ENCODE data around the gene CFDP1. TPM values are rescaled to one million over a fixed set of nuclear protein-coding genes. Genes with fewer than 3 reads are reported as not detected.
A peak's percentile ranks its signal among the peaks of the same experiment; 100 is the strongest.
"Not testable (repeated sequence)": the region's sequence is repeated elsewhere in the genome, so short reads cannot be mapped to it uniquely, and the experiment has no call there.

The CFDP1 gene
- total RNA-seq, 2 experiments from 2014 or later: 44.0 to 48.2 TPM

GRCh38 chr16:75272097-75272551 lies 161.2 kb downstream of the CFDP1 start:
- Mint-ChIP-seq H3K9me3 (ENCODE audit: low read depth) (no peaks in the 10 kb centered on the region), H3K4me1 (peaks cover 2% of the 10 kb centered on the region), H3K27ac (no peak overlapping the region), H3K27me3 (peaks cover 2% of the 10 kb centered on the region), H3K36me3 (ENCODE audit: low read depth) (no peaks in the 10 kb centered on the region), H3K4me3 (no peak overlapping the region)
- POLR2A ChIA-PET: no interaction called here
- DNase-seq: no peak
- CTCF ChIA-PET: no interaction called here
- ATAC-seq: no peak
- intact Hi-C loops (cut with DNase I, micrococcal nuclease): no loop called here

GRCh38 chr16:75271441-75272096 lies 161.7 kb downstream of the CFDP1 start:
- H3K27me3 Mint-ChIP-seq: peaks cover 3% of the 10 kb centered on the region
- intact Hi-C loops (cut with DNase I, micrococcal nuclease): no loop called here

GRCh38 chr16:75269358-75269757 lies 163.9 kb downstream of the CFDP1 start:
- POLR2A ChIA-PET; H3K4me1 Mint-ChIP-seq; H3K36me3 Mint-ChIP-seq (ENCODE audit: low read depth); ATAC-seq; H3K27ac Mint-ChIP-seq; DNase-seq; intact Hi-C loops (cut with DNase I, micrococcal nuclease); H3K9me3 Mint-ChIP-seq (ENCODE audit: low read depth); H3K4me3 Mint-ChIP-seq; H3K27me3 Mint-ChIP-seq; CTCF ChIA-PET: not testable (repeated sequence)

More at GRCh38 chr16:75271441-75272096, 161.7 kb downstream of the CFDP1 start:
- Mint-ChIP-seq H3K4me1 (peaks cover 2% of the 10 kb centered on the region), H3K9me3 (ENCODE audit: low read depth) (no peaks in the 10 kb centered on the region), H3K27ac (no peak overlapping the region), H3K36me3 (ENCODE audit: low read depth) (no peaks in the 10 kb centered on the region), H3K4me3 (no peak overlapping the region)
- ATAC-seq (no peak), DNase-seq (no peak)
- ChIA-PET CTCF (interaction anchor here (0.5 kb wide), 1 partner anchor 39 kb away, joined by 3 read pairs; no protein-coding TSS in a partner anchor), POLR2A (no interaction called here)

- Mint-ChIP-seq H3K4me3 (no peak overlapping the region), H3K4me1 (peaks cover 5% of the 10 kb centered on the region), H3K36me3 (ENCODE audit: low read depth) (no peaks in the 10 kb centered on the region), H3K27ac (no peak overlapping the region), H3K9me3 (ENCODE audit: low read depth) (no peaks in the 10 kb centered on the region), H3K27me3 (peaks cover 20% of the 10 kb centered on the region)
- DNase-seq: no peak
- intact Hi-C loops (cut with DNase I, micrococcal nuclease): no loop called here
- ChIA-PET POLR2A (no interaction called here), CTCF (interaction anchor here (0.6 kb wide), 1 partner anchor 119 kb away, joined by 4 read pairs; no protein-coding TSS in a partner anchor)
- no peak for ATAC-seq
These were observed 165.6 kb downstream of the CFDP1 start for GRCh38 chr16:75267631-75268264.

- Mint-ChIP-seq H3K4me1 (peaks cover 5% of the 10 kb centered on the region), H3K4me3 (peak overlapping the region; percentile 62), H3K27ac (no peak overlapping the region), H3K9me3 (ENCODE audit: low read depth) (no peaks in the 10 kb centered on the region), H3K36me3 (ENCODE audit: low read depth) (no peaks in the 10 kb centered on the region), H3K27me3 (peaks cover 20% of the 10 kb centered on the region)
- ChIA-PET CTCF (interaction anchor here (0.7 to 1.1 kb wide), 2 partner anchors 68 to 116 kb away, joined by 3 to 4 read pairs; no protein-coding TSS in a partner anchor), POLR2A (no interaction called here)
- intact Hi-C loops (cut with DNase I, micrococcal nuclease): no loop called here
- DNase-seq (no peak), ATAC-seq (no peak)
These were observed 166.3 kb downstream of the CFDP1 start for GRCh38 chr16:75266738-75267630.

- intact Hi-C loops (cut with DNase I, micrococcal nuclease): no loop called here
- Mint-ChIP-seq H3K36me3 (ENCODE audit: low read depth) (no peaks in the 10 kb centered on the region), H3K4me3 (peak overlapping the region; percentile 62), H3K27ac (no peak overlapping the region), H3K9me3 (ENCODE audit: low read depth) (no peaks in the 10 kb centered on the region), H3K27me3 (peaks cover 20% of the 10 kb centered on the region), H3K4me1 (peaks cover 5% of the 10 kb centered on the region)
- ChIA-PET POLR2A (interaction anchor here (0.5 kb wide), 1 partner anchor 10 kb away, joined by 4 read pairs; no protein-coding TSS in a partner anchor), CTCF (interaction anchor here (0.7 to 1.1 kb wide), 3 partner anchors 67 to 119 kb away, joined by 3 to 4 read pairs (median 4); no protein-coding TSS in a partner anchor)
- ATAC-seq: peak; percentile 52
- peak; percentile 52 for DNase-seq
These were observed 167.2 kb downstream of the CFDP1 start for GRCh38 chr16:75265911-75266701.

GRCh38 chr16:75264999-75265910 lies 168.0 kb downstream of the CFDP1 start:
- Mint-ChIP-seq H3K27ac (no peak overlapping the region), H3K4me3 (no peak overlapping the region), H3K36me3 (ENCODE audit: low read depth) (no peaks in the 10 kb centered on the region), H3K4me1 (peaks cover 5% of the 10 kb centered on the region), H3K27me3 (peaks cover 20% of the 10 kb centered on the region), H3K9me3 (ENCODE audit: low read depth) (no peaks in the 10 kb centered on the region)
- intact Hi-C loops (cut with DNase I, micrococcal nuclease): no loop called here
- ChIA-PET POLR2A (interaction anchor here (0.5 kb wide), 1 partner anchor 11 kb away, joined by 4 read pairs; no protein-coding TSS in a partner anchor), CTCF (interaction anchor here (0.7 kb wide), 1 partner anchor 120 kb away, joined by 4 read pairs; no protein-coding TSS in a partner anchor)
- ATAC-seq (peak; percentile 17), DNase-seq (peak; percentile 15)

- H3K36me3 Mint-ChIP-seq (ENCODE audit: low read depth): no peaks in the 10 kb centered on the region
- peak overlapping the region; percentile 22 for H3K4me3 Mint-ChIP-seq
- POLR2A ChIA-PET: no interaction called here
- intact Hi-C loops (cut with DNase I, micrococcal nuclease): no loop called here
- H3K27me3 Mint-ChIP-seq: peaks cover 20% of the 10 kb centered on the region
- ATAC-seq: no peak
- H3K9me3 Mint-ChIP-seq (ENCODE audit: low read depth): no peaks in the 10 kb centered on the region
- DNase-seq: no peak
- no peak overlapping the region for H3K27ac Mint-ChIP-seq
- CTCF ChIA-PET: no interaction called here
- H3K4me1 Mint-ChIP-seq: peaks cover 5% of the 10 kb centered on the region
These were observed 168.8 kb downstream of the CFDP1 start for GRCh38 chr16:75264457-75264998.

GRCh38 chr16:75263963-75264445 lies 169.3 kb downstream of the CFDP1 start:
- POLR2A ChIA-PET: no interaction called here
- H3K4me3 Mint-ChIP-seq: peak overlapping the region; percentile 22

More at GRCh38 chr16:75263963-75264445, 169.3 kb downstream of the CFDP1 start:
- no peak overlapping the region for H3K27ac Mint-ChIP-seq
- CTCF ChIA-PET: no interaction called here
- no peaks in the 10 kb centered on the region for H3K9me3 Mint-ChIP-seq (ENCODE audit: low read depth)
- H3K4me1 Mint-ChIP-seq: peaks cover 5% of the 10 kb centered on the region
- H3K27me3 Mint-ChIP-seq: peaks cover 20% of the 10 kb centered on the region
- intact Hi-C loops (cut with DNase I, micrococcal nuclease): no loop called here
- no peak for DNase-seq
- ATAC-seq: no peak
- H3K36me3 Mint-ChIP-seq (ENCODE audit: low read depth): no peaks in the 10 kb centered on the region

Data from activated CD4-positive, alpha-beta T cell treated with anti-CD3 and anti-CD28 coated beads for 36 hours (primary cell).